Stimulated activated CD4-positive, alpha-beta T cell treated with anti-CD3 and anti-CD28 coated beads, Interleukin-12 subunit alpha, Interleukin-12 subunit beta, amount 100 ng/mL, for 4 hours (primary cell): ENCODE data around the gene NPHP4.

Source experiments
- DNase-seq: peaks from one replicate; pipeline ENCODE4 v3.0.0-alpha.2; 2020

Gene NPHP4

DNA sequence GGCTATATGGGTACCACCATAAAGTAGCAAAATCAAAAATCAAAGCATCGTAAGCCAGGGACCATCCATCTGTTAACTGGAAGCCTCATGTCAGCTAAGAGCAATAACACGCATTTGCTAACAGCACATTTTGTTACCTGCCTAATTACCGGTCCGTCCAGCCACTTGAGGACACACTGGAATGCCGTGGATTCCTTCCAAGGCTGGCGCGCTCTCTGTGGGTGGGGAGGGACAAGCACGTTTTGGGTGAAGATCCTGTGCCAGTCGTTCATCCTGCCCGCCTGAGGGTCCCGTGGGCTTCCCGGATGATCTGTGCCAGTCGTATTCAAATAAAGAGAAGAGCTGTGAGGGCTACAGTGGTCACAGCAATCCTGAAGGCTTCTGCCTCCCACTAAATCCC, 6.2 kb downstream of the NPHP4 start:
- DNase-seq, result no peak

DNA sequence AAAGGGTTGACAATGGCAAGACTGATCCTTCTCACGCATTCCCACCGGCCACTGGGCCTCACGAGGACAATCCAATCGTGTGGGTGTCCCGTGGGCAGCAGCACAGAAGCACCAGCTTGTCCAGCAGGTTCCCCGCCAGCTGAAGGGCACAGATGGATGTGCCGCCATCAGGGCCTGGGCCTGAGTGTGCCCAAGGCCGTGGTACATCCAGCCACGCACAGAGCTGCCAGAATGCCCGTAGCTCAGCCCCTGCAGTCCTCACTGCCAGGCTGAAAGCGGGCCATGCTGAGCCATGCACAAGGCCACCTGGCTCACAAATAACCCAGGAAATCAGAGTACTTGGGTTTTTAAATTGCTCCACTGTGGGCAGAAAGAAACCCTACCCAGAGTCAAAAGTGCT, 7.0 kb downstream of the NPHP4 start:
- no peak for DNase-seq

DNA sequence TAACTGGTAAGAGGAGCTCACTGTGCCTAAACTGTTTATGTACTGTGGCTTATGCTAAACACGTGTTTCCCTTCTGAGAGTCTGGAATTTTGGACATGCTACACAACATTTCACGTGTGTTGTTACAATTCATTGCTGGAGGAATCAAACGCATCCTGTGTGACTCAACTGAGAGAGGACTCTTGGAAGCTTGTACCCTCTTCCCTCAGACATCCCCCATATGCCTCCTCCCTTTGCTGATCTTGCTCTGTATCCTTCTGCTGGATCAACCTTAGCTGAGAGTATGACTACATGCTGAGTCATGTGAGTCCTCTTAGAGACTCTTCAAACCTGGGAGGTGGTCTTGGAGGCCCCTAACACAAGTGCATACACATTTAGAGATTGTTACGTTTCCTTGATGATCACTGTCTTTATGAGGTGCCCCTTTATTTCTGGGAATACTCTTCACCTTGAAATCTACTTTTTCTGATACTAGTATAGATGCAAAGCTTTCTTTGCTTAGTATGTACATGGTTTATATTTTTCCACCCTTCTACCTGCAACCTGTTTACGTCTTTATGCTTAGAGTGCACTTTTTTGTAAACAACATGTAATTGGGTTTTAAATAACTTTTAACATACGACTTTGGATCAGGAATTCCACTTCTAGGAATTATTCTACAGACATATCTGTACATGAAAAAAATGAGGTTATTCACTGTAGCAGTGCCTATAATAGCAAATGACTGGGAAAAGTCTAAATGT, 8.7 kb downstream of the NPHP4 start:
- no peak for DNase-seq

DNA sequence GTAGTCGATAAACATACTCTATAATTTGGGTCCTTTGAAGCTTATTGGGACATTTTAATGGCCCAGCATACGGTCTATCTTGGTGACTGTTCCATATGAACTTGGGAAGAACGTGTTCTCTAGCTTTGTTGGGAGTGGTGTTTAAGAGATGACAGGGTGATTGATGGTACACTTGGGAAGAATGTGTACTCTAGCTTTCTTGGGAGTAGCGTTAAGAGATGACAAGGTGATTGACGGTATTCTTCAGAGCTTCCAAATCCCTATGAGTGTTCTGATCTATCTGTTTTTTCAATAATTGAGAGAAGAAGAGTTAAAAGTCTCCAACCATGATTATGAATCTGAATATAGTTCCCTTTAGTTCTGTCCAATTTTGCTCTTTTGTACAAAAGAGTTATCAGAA, 9.4 kb downstream of the NPHP4 start:
- no peak for DNase-seq

DNA sequence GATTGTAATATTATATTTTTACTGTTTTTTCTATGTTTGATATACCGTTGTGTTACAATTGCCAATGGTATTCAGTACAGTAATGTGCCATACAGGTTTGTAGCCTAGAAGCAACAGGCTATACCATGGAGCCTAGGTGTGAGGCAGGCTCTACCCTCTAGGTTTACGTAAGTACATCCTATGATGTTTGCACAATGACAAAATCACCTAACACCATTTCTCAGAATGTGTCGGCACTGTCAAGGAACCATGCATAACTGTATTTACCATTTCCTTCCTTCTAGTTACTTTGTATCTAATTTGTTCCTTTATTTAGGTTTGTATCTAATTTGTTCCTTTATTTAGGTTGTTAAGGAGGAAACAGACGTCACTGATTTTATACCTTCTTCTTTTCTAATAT, 9.9 kb downstream of the NPHP4 start:
- DNase-seq, result no peak

DNA sequence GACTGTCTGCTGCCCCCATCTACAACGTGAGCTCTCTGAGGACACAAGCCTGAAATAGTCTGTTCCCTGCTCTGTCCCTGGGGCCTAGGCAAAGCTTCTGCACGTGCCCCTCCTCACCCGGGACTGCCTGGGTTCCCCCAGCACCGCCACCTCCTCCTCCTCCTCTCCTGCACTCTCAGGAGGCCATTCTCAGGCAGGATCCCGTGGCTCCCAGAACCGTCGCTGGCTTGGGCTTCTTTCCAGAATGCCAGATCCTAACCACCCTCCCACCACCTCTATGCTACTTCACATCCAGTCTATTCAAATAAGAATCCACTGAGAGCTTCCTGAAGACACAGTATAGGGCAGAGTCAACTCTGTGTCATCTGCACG, 11.2 kb downstream of the NPHP4 start:
- DNase-seq, result no peak

DNA sequence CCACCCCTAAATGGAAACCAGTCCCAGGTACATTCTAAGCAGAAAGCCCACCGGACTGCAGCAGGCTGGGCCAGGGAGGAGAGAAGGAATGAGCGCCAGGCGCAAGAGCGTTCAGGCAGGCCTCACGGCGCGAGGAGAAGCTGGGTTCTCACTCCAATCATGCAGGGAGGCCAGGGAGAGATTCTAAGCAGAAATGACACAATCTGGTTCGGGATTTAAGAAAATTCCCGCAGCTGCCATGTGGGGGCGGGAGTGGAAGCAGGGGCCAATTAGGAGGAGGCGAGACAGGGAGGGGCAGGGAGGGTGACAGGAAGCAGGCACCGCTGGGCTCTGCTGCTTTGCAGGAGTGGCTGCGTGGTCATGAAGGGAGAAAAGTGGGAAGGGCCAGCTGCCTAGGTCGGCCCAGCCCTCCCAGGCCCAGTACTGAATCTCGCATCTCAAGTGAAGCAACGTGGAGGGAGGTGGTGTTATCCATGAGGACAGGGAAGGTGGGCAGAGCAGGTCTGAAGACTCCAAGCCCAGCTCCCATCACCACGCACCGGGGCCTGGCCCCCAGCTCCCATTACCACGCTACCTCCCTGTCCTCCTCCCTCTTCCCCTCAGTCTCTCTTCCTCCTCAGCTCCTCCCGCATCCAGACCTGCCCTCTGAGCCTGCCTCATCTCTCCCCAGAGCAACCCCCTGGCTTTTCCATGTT, 11.8 kb downstream of the NPHP4 start:
- DNase-seq, result no peak

DNA sequence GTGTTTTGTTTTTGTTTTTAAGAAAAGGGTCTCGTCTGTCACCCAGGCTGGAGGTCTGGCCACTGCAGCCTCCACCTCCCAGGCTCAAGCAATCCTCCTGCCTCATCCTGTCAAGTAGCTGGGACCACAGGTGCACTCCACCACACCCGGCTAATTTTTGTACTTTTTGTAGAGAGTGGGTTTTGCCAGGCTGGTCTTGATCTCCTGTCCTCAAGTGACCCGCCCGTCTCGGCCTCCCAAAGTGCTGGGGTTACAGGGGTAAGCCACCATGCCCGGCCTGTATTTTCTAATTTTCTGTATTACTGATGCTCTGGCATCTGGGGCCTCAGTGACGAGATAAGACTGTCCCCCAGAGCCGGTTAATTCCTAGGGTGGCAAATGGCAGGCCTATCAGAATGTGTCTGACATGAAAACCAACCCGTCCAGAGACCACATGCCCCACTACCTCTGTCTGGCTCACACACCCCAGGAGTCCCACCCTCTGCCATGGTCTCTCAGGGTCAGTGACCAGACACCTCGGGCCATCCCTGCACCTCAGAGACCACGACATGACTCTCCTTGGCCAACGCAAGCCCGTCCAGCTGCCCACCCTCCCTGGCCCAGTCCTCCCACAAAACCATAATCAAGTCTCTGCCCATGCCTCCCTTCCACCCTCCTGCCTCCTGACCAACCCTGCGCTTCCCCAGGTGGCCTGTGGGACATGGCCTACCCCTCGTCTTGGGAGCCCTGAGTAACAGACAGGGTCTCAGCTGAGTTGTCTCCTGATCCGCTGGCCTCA, 12.5 kb downstream of the NPHP4 start:
- DNase-seq, result no peak

DNA sequence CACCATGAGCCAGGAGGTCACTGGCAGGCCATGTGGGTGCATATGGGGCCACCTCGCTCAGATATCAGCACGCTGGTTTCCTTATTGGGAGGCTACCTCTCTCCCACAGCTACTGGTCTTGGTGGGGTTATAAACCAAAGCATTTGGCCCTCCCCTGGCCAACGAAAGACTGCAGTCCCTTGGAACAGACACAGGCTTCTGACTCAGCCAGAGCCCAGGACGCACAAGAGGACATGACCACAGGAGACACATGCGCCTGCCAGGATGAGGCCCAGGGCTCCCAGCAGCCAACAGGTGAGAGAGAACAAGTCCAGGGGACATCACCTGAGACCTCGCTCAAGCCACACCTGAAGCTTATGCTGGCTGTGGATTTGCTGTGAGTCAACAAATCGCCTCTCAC, 13.8 kb downstream of the NPHP4 start:
- DNase-seq, result no peak

DNA sequence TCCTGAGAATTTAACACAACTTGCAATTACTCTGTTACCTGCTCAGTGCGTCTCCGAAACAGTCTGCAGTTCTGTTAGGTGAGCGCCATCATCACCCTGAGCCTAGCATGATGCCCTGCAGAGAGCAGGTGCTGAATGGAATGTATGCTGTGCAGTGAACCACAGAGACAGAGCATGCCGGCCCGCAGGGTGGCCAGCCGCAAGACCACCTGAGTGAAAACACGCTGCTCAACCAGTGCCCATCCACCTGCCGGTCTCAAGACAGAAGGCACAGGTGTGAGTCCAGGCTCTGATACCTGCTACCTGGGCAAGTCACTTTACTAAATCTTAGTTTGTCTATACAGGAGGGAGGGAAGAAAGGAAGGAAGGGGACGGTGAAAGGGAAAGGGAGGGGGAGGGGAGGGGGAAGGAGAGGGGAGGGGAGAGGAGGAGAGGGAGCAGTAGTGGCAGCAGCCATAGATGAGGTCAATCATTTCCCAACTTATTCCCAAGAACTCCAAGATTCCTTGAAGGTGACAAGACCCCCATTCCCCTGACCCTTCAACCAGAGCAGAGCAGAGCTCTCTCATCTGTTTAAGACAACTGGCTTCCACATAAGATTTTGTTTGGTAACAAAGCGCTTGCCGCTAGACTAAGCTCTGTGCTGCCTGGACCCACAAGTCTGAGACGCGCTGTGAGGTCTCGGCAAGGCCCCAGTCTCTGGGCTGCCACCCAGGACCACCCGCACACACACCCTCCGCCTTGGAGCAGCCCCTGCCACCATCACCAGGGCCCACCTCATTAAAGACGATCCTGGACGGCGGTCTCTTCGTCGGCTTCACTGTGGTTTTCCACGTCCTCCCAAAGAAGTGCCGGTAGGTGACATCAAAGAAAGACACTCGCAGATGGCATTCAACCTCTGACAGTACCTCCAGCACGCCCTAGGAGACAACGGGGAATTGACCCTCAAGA, 14.5 kb downstream of the NPHP4 start:
- DNase-seq, result no peak

DNA sequence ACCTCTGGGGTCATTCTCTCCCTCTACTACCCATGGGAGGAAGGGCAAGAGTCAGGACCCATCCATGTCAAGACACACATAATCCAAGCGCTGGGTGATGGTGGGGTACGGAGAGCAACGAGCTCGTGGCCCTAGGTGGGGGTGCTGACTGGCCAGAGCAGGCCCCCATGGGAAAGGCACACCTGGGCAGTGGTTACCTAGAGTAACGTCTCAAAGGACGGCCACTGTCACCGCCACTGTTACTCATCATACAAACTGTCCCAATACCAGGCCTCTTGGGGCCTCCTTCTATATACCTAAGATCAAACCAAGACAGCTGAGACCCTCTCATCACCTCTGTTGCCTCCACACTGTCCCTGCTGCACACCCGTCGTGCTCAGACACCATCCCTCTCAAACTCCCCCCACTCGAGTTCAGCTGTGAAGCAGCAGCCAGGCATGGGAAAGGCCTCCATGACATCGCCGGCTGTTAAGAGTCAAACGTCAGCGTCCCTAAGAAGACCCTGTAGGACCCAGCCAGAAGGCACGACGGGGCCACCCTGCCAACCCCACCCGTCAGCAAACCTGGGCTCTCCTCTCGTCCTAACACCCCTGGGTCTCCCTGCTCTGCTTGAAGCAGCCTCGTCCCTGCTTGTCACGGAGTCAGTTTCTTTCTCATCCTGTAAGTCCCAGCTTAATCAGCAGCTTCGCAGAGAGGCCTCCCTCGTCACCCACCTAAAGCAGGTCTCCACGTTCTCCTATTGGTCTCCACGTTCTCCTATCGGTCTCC, 15.3 kb downstream of the NPHP4 start:
- DNase-seq, result no peak

DNA sequence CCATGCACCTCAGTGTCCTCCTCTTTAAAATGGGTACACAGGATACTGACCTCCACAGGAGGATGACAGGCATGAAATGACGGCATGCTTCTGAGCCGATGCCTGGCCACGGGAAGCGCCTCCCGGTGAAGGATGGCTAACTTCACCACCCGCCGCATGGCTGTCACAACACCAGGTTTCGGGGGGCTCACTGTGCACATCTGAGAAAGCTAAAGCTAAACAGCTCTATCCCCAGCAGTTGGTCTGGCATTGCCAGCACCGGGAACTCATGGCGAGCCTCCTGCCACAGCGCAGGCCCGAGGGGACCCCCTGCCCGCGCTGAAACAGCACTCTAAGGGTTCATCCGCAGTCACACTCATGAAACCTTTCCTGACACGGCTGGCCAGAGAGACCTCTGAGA, 16.0 kb downstream of the NPHP4 start:
- no peak for DNase-seq

DNA sequence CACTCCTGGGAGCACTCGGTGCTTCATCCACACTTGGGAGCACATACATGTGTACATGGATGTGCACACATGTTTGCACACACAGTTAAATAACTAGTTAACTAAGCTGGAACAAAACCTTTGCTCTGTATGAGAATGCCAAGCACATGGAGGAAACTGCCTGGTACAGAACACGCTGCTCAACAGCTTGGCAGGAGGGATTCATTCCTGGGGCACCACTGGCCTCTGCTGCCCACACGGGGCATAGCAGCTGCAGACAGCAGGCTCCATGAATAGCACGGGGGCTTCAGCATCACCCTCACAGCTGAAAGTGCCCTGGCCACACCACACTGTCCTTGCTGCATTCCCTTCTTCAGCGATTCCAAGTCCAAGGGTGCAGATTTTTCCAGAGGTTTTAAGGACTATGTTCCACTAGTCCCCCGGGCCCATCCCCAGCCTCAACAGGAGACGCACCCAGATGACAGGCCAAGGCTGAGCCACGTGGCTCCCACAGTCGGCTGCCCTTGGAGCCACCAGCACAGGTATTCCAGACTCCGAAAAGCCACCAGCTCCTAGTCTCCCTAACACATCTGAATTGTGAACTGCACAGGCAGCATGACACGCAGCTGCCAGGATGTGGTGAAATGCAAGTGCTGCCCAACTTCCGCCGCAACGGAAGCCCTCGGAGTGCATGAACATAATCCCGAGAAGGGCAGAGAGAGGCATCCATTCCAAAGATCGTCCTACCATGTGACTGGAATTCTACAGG, 16.9 kb downstream of the NPHP4 start:
- peak; percentile 35 for DNase-seq

DNA sequence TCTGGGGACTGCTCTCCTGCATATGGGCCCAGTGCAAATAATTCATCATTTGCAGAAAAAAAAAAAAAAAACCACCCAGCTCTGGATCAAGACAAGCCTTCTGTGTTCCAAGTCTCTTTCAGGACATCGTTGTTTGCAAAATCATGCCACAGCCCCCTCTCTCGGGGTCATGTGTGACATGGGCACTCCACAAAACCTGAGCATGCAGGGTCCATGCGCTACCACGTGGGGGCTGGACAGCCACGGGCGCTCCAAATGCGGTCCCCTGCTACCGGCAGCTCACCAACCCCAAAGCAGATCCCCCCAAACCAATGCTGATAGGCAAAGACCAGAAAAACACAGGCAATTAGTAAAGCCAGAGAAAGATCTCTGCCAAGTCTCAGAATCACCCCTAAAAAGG, 17.6 kb downstream of the NPHP4 start:
- DNase-seq, result no peak

DNA sequence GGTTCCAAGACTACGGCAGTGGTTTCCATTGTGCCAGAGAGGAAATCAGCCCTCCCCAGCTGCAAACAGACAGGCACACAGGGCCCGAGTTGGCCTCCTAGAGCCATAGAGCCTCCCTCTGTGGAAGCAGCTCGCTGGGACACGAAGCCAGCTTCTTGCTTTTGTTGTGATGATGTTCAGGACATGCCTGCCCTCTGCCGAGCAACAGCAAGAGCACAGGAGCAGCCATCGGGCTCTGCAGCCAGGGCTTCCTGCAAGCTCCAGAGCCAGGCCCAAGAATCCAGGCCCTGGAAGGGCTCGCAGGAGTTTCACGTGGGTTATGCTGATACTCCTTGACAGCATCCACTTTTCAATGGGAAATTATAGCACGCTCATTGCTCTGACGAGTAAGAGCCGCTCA, 18.5 kb downstream of the NPHP4 start:
- DNase-seq, result no peak

DNA sequence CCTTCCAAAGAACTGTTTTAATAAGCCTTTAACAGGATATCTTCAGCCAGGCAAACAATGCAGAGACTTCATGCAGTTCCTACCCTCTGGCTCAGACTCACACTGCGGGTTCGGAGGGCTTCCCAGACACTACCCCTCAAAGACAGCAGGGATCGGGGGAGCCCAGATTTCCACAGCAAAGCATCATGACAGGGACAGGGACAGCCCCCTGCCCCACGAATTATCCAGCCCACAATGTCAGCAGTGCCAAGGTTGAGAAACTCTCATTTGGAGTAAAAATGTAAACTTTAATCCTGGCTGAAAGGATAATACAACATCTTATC, 20.1 kb downstream of the NPHP4 start:
- DNase-seq, result no peak

DNA sequence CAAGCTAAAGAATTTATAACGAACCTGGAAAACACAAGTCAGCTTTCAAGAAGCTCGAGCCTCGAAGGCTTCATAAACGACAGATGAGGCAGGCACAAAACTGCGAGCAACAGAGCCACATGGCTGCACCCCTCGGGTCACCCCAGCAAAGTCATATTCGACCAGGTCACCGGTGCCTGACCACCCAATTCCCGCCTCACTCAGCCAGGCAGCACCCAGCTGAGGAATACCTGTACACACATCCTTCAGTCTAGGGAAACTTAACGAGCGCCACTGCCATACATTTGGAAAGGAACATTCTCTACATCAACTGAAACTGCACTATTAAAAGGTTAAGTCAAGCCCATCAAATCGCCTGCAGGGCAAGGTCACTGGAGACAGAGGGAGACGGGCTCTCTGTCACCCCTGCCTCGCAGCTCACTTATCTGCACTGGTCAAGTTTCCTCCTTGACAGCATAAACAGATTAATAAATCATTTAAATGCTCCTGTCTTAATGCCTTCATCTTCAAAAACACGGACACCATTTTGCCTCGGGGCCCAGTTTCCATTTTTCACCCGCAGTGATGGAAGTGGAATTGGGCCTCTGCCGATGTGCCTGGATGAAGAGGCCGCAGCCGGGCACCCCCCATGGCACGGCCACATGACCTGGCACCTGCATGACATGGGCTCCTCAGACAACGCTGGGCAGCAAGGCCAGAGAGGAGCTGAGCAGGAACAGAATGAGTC, 20.6 kb downstream of the NPHP4 start:
- DNase-seq, result no peak

DNA sequence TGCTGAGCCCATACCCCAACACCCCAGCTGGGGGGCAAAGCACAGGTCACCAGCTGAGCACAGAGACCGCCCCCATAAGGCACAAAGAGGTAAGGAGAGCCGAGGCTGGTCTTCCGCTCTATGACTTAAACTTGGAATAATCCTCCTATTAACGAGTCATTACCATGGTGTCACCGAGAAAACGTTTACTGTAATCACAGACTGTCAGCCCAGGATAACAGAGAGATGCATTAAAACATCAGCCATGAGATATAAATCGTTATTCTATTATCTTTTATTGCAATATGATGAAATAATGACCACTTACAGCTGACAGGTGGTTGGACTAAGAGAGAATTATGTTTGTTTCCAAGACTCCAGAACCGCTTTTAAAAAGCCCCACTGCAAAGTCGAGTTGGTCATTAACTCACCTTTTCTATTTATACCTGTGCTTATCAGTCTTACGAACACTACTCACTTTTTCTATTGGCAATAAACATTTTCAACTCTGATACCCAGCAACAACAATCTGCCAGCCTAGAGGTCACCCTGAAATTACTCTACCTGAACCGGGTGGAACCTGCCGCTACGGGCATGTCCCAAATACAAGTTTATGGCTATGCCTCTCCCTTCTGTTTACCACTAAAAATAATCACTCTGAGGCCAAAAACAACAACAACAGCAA, 21.5 kb downstream of the NPHP4 start:
- no peak for DNase-seq

DNA sequence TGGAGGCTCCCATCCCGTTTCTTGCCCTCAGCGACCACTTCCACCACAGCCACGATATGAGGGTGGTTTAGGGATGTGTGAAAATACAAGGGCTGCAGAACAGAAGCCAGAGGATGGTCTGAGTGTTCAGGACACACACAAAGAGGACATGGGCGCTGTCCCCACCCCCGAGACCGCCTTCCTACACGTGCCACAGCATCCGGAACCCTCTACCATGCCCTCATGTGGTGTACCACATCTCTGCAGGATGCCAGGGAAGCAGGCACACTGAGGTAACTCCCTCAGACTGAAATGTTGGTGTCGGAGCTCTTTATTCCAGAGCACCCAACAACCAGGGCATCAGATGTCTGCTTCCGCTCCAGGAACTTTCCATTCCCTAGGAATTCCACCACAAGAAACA, 23.1 kb downstream of the NPHP4 start:
- no peak for DNase-seq

DNA sequence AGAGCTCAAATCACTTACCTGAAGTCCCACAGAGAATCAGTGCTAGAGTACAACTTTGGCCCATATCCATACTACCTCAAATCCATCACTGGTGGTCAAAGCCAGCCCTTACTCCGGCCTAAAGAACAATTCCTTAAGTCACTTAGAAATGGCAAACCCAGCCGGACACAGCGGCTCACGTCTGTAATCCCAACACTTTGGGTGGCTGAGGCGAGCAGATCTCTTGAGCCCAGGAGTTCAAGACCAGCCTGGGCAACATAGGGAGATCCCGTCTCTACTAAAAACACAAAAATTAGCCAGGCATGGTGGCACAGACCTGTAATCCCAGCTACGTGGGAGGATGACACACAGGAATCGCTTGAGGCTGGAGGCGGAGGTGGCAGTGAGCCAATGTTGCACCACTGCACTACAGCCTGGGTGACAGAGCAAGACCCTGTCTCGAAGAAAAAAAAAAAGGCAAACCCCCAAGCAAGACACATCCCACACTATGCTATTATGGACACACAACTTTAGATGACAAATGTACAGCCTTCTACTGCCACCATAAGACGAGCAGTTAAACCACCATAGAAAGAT, 24.0 kb downstream of the NPHP4 start:
- DNase-seq, result no peak
